Heart right ventricle (tissue), 16 donors: ENCODE data around the gene PAK6. TPM values are rescaled to one million over a fixed set of nuclear protein-coding genes. Genes with fewer than 3 reads are reported as not detected.
A peak's percentile ranks its signal among the peaks of the same experiment; 100 is the strongest.

Experiments
- ATAC-seq, 8 donors: fragments of 200-7000 bp; cut with Tn5 transposase; one replicate each; pipeline ENCODE4 v1.9.1; 2020; ENCODE audit warnings: mild to moderate bottlenecking in 8 of 8, moderate library complexity in 8 of 8, moderate number of reproducible peaks in 1 of 8
- DNase-seq, 2 donors: peaks; one replicate each; pipeline ENCODE4 v3.0.0-alpha.2; 2020
- H3K27ac ChIP-seq, 10 donors: fragments of 200-600 bp; sonication (generic) in 2 of 10; one replicate each; pipeline versions ENCODE4 v1.5.0 to v1.8.0; 2020 to 2022; ENCODE audit warnings: mild to moderate bottlenecking in 3 of 10
- H3K27me3 ChIP-seq, 7 donors: fragments of 200-600 bp; one replicate each; pipeline ENCODE4 v1.8.0; 2021 to 2022; ENCODE audit warnings: mild to moderate bottlenecking in 2 of 7
- H3K36me3 ChIP-seq, 9 donors: fragments of 200-600 bp; sonication (generic) in 1 of 9; one replicate each; pipeline versions ENCODE4 v1.5.0 to v1.8.0; 2020 to 2022; ENCODE audit warnings: mild to moderate bottlenecking in 2 of 9
- H3K4me1 ChIP-seq, 9 donors: fragments of 200-600 bp; sonication (generic) in 1 of 9; one replicate each; pipeline versions ENCODE4 v1.5.0 to v1.8.0; 2020 to 2022; ENCODE audit warnings: mild to moderate bottlenecking in 4 of 9
- H3K4me3 ChIP-seq, 10 donors: fragments of 200-600 bp; sonication (generic) in 2 of 10; one replicate each; pipeline versions ENCODE4 v1.5.0 to v1.8.0; 2020 to 2022; ENCODE audit warnings: mild to moderate bottlenecking in 7 of 10, moderate library complexity in 2 of 10
- H3K9me3 ChIP-seq, 11 donors: fragments of 200-600 bp in 10 of 11; sonication (generic) in 2 of 11; one replicate each; pipeline versions ENCODE4 v1.5.0 to v1.8.0; 2013 to 2022; ENCODE audit warnings: mild to moderate bottlenecking in 2 of 11, control low read depth in 1 of 11, moderate library complexity in 1 of 11
- CTCF ChIP-seq, 9 donors: fragments of 200-600 bp; sonication (generic) in 2 of 9; IDR thresholded peaks; one replicate each; pipeline versions ENCODE4 v1.5.0 to v1.8.0; 2021 to 2022; ENCODE audit warnings: antibody characterized with exemption in 9 of 9, mild to moderate bottlenecking in 5 of 9, moderate library complexity in 1 of 9
- WGBS, 2 donors: extraction: QIAGEN DNeasy Blood & Tissue Kit; methylation state at CpG; one replicate each; pipeline ENCODE4 v1.1.7; 2013; ENCODE audit warnings: inconsistent platforms in 1 of 2; 5-methylcytosine and 5-hydroxymethylcytosine counted together
- intact Hi-C, 10 donors: fragments of 100-400 bp; cut with DNase I; formaldehyde crosslinking; loops; one replicate each; pipeline versions ENCODE4 v1.11.1 to v1.14.2; 2022
- polyA plus RNA-seq, 2 donors: library from polyadenylated mRNA; stranded (reverse); fragments of 200-250 nt; gene quantifications; one replicate each; pipeline ENCODE4 v1.2.3, GENCODE V29; 2013
- total RNA-seq, 10 donors: library from RNA; stranded (reverse); fragmentation: NEBNext Ultra II Directional in 3 of 10; extraction: Animal tissue kit (Norgen Biotek cat#: 25700) in 3 of 10; gene quantifications; one replicate each; pipeline versions ENCODE4 v1.2.1 to v1.2.4, GENCODE V29; 2021 to 2023
- donor health status: Arrhythmogenic right ventricular cardiomyopathy.
- donor health status: ischemic (EF 13 %, LVEDD 7.1; RV severe dilation, severe dysfunction).
- donor health status: healthy with polysubstance abuse.
- donor health status: DM: no; HTN: yes; CAD: no.
- donor health status: DM: no; HTN: no; CAD: no.
- donor health status: ischemic (EF 25% LVEDD 6.9; RV normal size, moderate dysfunction).
- donor health status: ischemic (EF 25% LVEDD 5.7; RV mildly dilated, moderate dysfunction).
- donor health status: healthy.
- donor health status: DM: yes; HTN: yes; CAD: no.
- donor health status: Ischemic cardiomyopathy.
- donor health status: ischemic (EF 35%, LVEDD 5.7; RV mildly dilated, moderate dysfunction).
- donor health status: nonischemic (EF 11% LVEDD 7.7; RV severe dilation, severe dysfunction).
- donor health status: DM: yes; HTN: yes; CAD: no.
- donor health status: PGD.
- donor health status: ischemic (EF 29% LVEDD 5.4; RV normal size, mild dysfunction).
- donor health status: nonischemic (EF 23%, LVEDD 6.1; RV moderate dilation, normal function).

The PAK6 gene
- total and polyA plus RNA-seq, 12 donors, result 0.48 to 14.1 (median 7.4) TPM

GRCh38 chr15:40310001-40310959 is 71.4 kb downstream of the PAK6 start:
- peak; percentile 63 to 68 for DNase-seq
- Histone ChIP-seq H3K27ac (no peak overlapping the region), H3K9me3 (no peaks in the 10 kb centered on the region), H3K4me3 (no peak overlapping the region), H3K4me1 (peaks cover 0 to 45% (median 7%) of the 10 kb centered on the region in 9 donors), H3K27me3 (peaks cover 0 to 3% (median 0%) of the 10 kb centered on the region in 7 donors), H3K36me3 (no peaks in the 10 kb centered on the region)
- intact Hi-C loops, result loop anchor here in 9 of 10 donors (1.0 to 10.0 kb wide), 6 partner anchors 27 to 115 kb away; partner anchors contain the start of gene ANKRD63 (in 1 of the 9)
- TF ChIP-seq CTCF (IDR thresholded peaks at IDR 0.05), result peak; percentile 47 to 86 (median 80)
- peak; percentile 40 to 82 (median 74) for ATAC-seq
- 13 to 18% methylated on average over 4 of the region's 4 CpGs for WGBS, 2 donors

DNA sequence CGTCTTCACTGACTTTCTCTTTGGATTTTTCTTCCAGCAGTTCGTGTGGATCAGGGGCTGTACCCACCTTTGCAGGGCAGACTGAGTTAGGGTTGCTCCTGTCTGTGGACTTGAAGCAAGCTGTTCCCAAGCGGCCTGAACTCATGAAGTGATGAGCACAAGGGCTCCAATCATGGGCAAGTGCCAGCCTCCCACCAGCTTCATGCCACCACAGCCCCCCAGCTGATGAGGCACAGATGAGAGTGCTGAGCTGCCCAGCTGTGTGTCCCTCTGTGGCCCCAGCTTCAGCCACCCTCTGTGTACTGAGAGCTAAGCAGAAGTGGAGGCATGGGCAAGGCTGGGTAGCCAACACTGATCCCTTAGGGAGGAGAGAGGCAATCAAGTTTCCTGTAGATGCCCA is 72.1 kb downstream of the PAK6 start:
- Histone ChIP-seq H3K36me3 (no peaks in the 10 kb centered on the region), H3K27ac (no peak overlapping the region), H3K27me3 (peaks cover 0 to 3% (median 0%) of the 10 kb centered on the region in 7 donors), H3K4me1 (peaks cover 0 to 38% (median 7%) of the 10 kb centered on the region in 9 donors), H3K9me3 (no peaks in the 10 kb centered on the region), H3K4me3 (no peak overlapping the region)
- TF ChIP-seq CTCF (IDR thresholded peaks at IDR 0.05), result no peak
- no peak for DNase-seq
- intact Hi-C loops, result loop anchor here in 9 of 10 donors (1.0 to 10.0 kb wide), 6 partner anchors 28 to 114 kb away; partner anchors contain the start of gene ANKRD63 (in 1 of the 9)
- no peak for ATAC-seq
- 62 to 70% methylated on average over 3 of the region's 3 CpGs for WGBS, 2 donors

- Histone ChIP-seq H3K27me3 (peaks cover 0 to 6% (median 0%) of the 10 kb centered on the region in 7 donors), H3K36me3 (no peaks in the 10 kb centered on the region), H3K9me3 (no peaks in the 10 kb centered on the region), H3K4me3 (no peak overlapping the region), H3K27ac (no peak overlapping the region), H3K4me1 (peaks cover 0 to 33% (median 7%) of the 10 kb centered on the region in 9 donors)
- no peak for DNase-seq
- intact Hi-C loops, result loop anchor here in 2 of 10 donors (5.0 to 10.0 kb wide), 2 partner anchors 35 to 112 kb away; no protein-coding TSS in a partner anchor
- ATAC-seq, result no peak
- 87 to 88% methylated on average over 10 of the region's 10 CpGs for WGBS, 2 donors
- TF ChIP-seq CTCF (IDR thresholded peaks at IDR 0.05), result no peak
Observed at GRCh38 chr15:40312370-40313158, 73.7 kb downstream of the PAK6 start.
